Measurements from ENCODE around the gene MEF2C. TPM values are rescaled to one million over a fixed set of nuclear protein-coding genes. Genes with fewer than 3 reads are reported as not detected.

Gene MEF2C
- total and polyA plus RNA-seq, 4 experiments from 2014 or later: 0.12 to 1.0 (median 0.28) TPM

DNA sequence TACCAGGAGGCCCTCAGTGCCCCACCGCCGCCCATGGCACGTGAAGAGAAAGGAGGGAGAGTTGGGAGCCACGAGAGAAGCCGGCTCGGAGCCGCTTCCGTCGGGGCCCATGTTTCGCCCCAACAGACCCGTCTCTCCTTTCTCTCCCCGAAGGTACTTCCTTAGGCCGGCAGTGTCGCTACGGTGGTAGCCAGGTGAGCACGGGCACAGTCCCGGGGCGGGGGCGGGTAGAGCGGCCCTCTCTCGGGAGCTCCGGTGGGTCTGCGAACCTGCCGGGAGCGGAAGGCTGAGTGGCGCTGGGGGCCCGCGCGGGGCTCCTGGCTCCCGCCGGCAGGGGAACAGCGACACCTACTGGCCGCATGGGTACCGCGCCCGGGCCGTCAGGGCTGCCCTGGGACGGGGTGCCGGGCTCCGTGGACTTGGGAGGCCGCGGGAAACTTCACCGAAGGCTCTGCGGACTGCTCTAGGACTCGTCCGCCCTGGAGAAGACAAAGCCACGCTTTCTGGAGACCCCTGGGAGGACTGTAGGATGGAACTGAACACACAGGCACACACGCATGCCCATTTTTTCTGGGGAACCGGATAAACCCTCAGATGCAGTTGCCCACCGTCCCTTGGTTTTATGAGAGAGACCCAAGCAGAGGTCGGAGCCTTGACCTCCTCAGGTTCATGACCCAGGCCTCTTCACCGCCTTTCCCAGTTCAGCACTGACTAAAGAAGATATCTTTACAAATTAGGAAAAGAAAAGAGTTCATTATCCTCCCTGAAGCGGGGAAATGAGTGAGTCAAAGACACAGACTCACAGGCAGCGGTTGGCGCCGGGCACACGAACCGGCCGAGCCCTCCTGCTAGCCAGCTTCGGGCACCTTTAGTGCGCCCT lies 202.5 kb downstream of the MEF2C start:
- peaks cover 18% of the 10 kb centered on the region for H3K4me1 ChIP-seq (ENCODE audit: insufficient read depth, low read length)
- no peak overlapping the region for H3K27ac ChIP-seq (ENCODE audit: low read depth, low read length)
- H3K9me3 Mint-ChIP-seq: peaks cover 0 to 27% (median 13%) of the 10 kb centered on the region in 8 donors
- peaks cover 59 to 69% of the 10 kb centered on the region in 2 donors for H3K27me3 Mint-ChIP-seq
- H3K36me3 Mint-ChIP-seq: peaks cover 0 to 2% of the 10 kb centered on the region in 2 donors
- ChIA-PET CTCF (ENCODE audit: partially characterized antibody) (interaction anchor here (0.6 to 5.3 kb wide), 11 partner anchors 8 to 906 kb away, joined by 3 to 75 read pairs (median 3); no protein-coding TSS in a partner anchor), POLR2A (ENCODE audit: partially characterized antibody) (no interaction called here)
- peaks cover 74% of the 10 kb centered on the region for H3K27me3 ChIP-seq (ENCODE audit: insufficient read depth, low read length)
- H3K27ac Mint-ChIP-seq: peak overlapping the region in 3 of 7 donors; percentile 19 to 84 (median 66)
- peaks cover 5 to 31% (median 19%) of the 10 kb centered on the region in 4 donors for H3K4me1 Mint-ChIP-seq
- DNase-seq: peak; percentile 62 to 82 (median 71)
- no peaks in the 10 kb centered on the region for H3K36me3 ChIP-seq (ENCODE audit: insufficient read depth, low read length)
- H3K4me3 ChIP-seq (ENCODE audit: low read length in 2 of 2): no peak overlapping the region
- H3K9me3 ChIP-seq (ENCODE audit: control insufficient read depth in 1 of 2, low read length in 2 of 2): no peaks in the 10 kb centered on the region
- H3K4me3 Mint-ChIP-seq: peak overlapping the region in 7 of 8 donors; percentile 6 to 69 (median 56)
- intact Hi-C loops (cut with micrococcal nuclease): loop anchor here (1.0 to 10.0 kb wide), 6 partner anchors 11 to 1800 kb away; partner anchors contain the start of genes CCNH and TMEM161B

DNA sequence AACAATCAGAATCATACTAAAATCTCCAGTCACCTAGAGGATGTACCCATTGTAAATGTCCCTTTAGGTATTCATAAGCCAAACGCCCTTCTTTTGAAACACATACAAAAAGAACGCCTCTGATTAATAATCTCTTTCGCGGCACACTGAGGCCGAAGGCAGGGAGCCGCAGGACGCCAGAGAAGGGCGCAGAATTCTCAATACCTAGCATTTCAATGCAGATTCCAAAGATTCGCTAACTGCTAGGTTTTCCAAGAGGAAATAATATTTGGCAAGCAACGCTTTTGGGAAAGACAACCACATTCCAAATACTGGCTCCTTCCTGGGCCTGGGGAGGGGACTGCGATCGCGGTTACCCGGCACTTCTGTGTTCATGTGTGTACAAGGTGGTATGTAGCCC lies 203.3 kb downstream of the MEF2C start:
- H3K27ac Mint-ChIP-seq: peak overlapping the region in 3 of 7 donors; percentile 47 to 66 (median 53)
- CTCF ChIA-PET (ENCODE audit: partially characterized antibody): interaction anchor here (0.6 to 5.3 kb wide), 8 partner anchors 11 to 905 kb away, joined by 3 to 75 read pairs (median 4); no protein-coding TSS in a partner anchor
- no peak overlapping the region for H3K4me3 ChIP-seq (ENCODE audit: low read length in 2 of 2)

DNA sequence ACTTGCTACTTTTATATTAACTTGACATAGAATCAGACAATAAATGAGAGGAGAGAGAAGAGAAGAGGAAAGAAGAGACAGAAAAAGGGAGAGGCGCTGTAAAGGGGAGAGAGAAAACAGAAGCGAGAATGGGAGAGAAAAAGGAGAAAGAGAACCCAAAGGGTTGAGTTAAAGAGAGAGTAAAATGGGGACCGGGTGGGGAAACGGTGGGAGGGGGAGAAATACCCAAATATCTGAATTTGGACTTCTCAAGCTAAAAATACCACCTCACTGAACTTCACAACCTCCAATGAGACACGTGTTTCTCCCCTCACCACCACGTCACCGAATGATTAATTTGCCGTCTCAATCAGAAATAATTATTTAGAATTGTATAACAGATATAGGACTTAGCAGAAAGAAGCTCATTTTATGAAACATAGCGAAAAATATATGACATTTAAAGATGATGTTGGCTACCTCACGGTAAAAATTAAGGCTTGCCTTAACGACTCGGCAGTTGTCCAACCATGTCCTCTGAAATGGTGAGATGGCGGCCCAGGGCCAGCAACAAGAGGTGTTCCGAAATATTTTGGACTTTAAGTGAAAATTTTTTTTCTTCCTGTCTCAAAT lies 204.1 kb downstream of the MEF2C start:
- H3K27me3 Mint-ChIP-seq: peaks cover 60 to 68% of the 10 kb centered on the region in 2 donors
- no peak for DNase-seq
- Histone ChIP-seq H3K4me3 (ENCODE audit: low read length in 2 of 2) (no peak overlapping the region), H3K36me3 (ENCODE audit: insufficient read depth, low read length) (no peaks in the 10 kb centered on the region), H3K9me3 (ENCODE audit: control insufficient read depth in 1 of 2, low read length in 2 of 2) (no peaks in the 10 kb centered on the region), H3K27me3 (ENCODE audit: insufficient read depth, low read length) (peaks cover 67% of the 10 kb centered on the region), H3K27ac (ENCODE audit: low read depth, low read length) (no peak overlapping the region), H3K4me1 (ENCODE audit: insufficient read depth, low read length) (peaks cover 28% of the 10 kb centered on the region)
- H3K4me1 Mint-ChIP-seq: peaks cover 10 to 45% (median 27%) of the 10 kb centered on the region in 4 donors
- ChIA-PET POLR2A (ENCODE audit: partially characterized antibody) (no interaction called here), CTCF (ENCODE audit: partially characterized antibody) (interaction anchor here (4.5 to 5.3 kb wide), 2 partner anchors 11 to 898 kb away, joined by 35 to 75 read pairs; no protein-coding TSS in a partner anchor)
- peaks cover 0 to 36% (median 18%) of the 10 kb centered on the region in 8 donors for H3K9me3 Mint-ChIP-seq
- H3K27ac Mint-ChIP-seq: peak overlapping the region in 3 of 7 donors; percentile 66 to 75 (median 70)
- intact Hi-C loops (cut with micrococcal nuclease): no loop called here
- H3K4me3 Mint-ChIP-seq: peak overlapping the region in 3 of 8 donors; percentile 21 to 35 (median 28)
- peaks cover 0 to 7% of the 10 kb centered on the region in 2 donors for H3K36me3 Mint-ChIP-seq

More for the DNA sequence above, 203.3 kb downstream of the MEF2C start:
- H3K27me3 ChIP-seq (ENCODE audit: insufficient read depth, low read length): peaks cover 71% of the 10 kb centered on the region
- POLR2A ChIA-PET (ENCODE audit: partially characterized antibody): no interaction called here
- no peaks in the 10 kb centered on the region for H3K36me3 ChIP-seq (ENCODE audit: insufficient read depth, low read length)
- Mint-ChIP-seq H3K9me3 (peaks cover 0 to 31% (median 17%) of the 10 kb centered on the region in 8 donors), H3K36me3 (peaks cover 0 to 6% of the 10 kb centered on the region in 2 donors), H3K4me1 (peaks cover 10 to 40% (median 24%) of the 10 kb centered on the region in 4 donors), H3K27me3 (peaks cover 62 to 70% of the 10 kb centered on the region in 2 donors), H3K4me3 (peak overlapping the region in 1 of 8 donors; percentile 1)
- no peak overlapping the region for H3K27ac ChIP-seq (ENCODE audit: low read depth, low read length)
- intact Hi-C loops (cut with micrococcal nuclease): loop anchor here (1.0 to 10.0 kb wide), 6 partner anchors 12 to 1799 kb away; partner anchors contain the start of genes CCNH and TMEM161B
- H3K4me1 ChIP-seq (ENCODE audit: insufficient read depth, low read length): peaks cover 27% of the 10 kb centered on the region
- DNase-seq: no peak
- no peaks in the 10 kb centered on the region for H3K9me3 ChIP-seq (ENCODE audit: control insufficient read depth in 1 of 2, low read length in 2 of 2)

DNA sequence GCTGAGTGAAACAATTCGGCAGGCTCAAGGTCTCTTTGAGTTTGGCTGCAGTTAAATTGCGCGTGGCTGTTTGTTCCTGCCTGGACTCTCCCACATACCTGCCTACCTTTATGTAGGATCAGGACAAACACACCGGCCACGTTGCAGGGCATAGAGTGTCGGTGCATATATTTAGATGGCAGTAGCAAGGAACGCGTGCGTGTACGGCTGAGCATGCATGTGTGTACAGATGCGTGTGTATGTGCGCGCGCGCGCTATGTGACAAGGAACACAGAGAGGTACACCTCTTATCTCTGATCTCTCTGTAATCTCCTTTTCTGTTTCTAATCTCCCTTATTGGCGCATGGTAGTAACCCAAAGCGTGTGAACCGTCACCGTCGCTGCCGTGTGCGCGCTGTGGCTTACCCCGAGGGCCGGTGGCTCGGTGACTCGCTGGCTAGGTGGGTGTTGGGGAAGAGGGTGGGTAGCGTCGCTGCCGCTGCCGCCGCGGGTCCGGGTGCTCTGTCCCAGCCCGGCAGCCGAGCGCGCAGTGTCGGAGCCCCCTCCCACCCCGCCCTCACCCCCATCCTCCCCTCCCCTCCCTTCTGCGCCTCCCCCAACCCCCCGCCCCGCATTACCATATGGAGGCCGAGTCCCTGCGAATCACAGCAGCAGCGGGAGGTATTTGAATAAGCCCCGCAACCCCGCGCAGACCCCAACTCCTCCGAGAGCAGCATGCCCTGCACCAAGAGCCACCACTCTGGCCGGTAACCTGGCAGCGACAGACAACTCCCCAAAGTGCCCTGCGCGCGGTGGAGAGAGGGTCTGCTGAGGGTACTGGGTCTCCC lies 204.8 kb downstream of the MEF2C start:
- Histone ChIP-seq H3K4me1 (ENCODE audit: insufficient read depth, low read length) (peaks cover 28% of the 10 kb centered on the region), H3K4me3 (ENCODE audit: low read length in 2 of 2) (no peak overlapping the region), H3K36me3 (ENCODE audit: insufficient read depth, low read length) (no peaks in the 10 kb centered on the region), H3K9me3 (ENCODE audit: control insufficient read depth in 1 of 2, low read length in 2 of 2) (no peaks in the 10 kb centered on the region), H3K27ac (ENCODE audit: low read depth, low read length) (no peak overlapping the region), H3K27me3 (ENCODE audit: insufficient read depth, low read length) (peaks cover 69% of the 10 kb centered on the region)
- no peak for DNase-seq
- Mint-ChIP-seq H3K4me1 (peaks cover 11 to 52% (median 26%) of the 10 kb centered on the region in 4 donors), H3K36me3 (peaks cover 0 to 10% of the 10 kb centered on the region in 2 donors), H3K4me3 (peak overlapping the region in 2 of 8 donors; percentile 21 to 35), H3K27me3 (peaks cover 60 to 68% of the 10 kb centered on the region in 2 donors), H3K27ac (peak overlapping the region in 2 of 7 donors; percentile 66 to 75), H3K9me3 (peaks cover 0 to 40% (median 25%) of the 10 kb centered on the region in 8 donors)
- intact Hi-C loops (cut with micrococcal nuclease): no loop called here
- ChIA-PET POLR2A (ENCODE audit: partially characterized antibody) (no interaction called here), CTCF (ENCODE audit: partially characterized antibody) (interaction anchor here (4.5 to 5.3 kb wide), 2 partner anchors 12 to 897 kb away, joined by 35 to 75 read pairs; no protein-coding TSS in a partner anchor)

DNA sequence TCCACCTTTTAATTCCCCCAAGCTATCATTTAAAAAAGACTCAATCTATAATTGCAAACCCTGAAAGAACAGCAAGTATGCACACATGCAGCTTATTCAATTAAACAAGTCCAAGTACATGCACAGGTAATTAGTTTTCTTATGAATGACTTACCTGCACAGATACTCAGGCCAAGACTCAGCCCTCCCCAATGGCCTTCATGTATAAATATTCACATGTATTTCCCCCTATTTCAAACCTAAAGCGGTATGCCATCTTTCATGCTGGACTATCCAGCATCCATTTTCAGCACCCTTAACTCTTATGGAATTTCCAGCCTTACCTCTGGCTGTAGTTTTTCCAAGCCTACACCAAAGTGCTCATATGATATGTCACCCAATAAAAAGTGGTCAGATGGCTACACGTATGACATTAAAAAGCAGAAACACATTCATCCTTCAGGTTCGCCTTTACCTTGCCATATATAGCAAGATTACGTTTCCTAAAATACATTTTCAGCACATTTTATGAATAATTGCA lies 205.5 kb downstream of the MEF2C start:
- Histone ChIP-seq H3K36me3 (ENCODE audit: insufficient read depth, low read length) (no peaks in the 10 kb centered on the region), H3K4me3 (ENCODE audit: low read length in 2 of 2) (no peak overlapping the region), H3K27ac (ENCODE audit: low read depth, low read length) (no peak overlapping the region), H3K9me3 (ENCODE audit: control insufficient read depth in 1 of 2, low read length in 2 of 2) (no peaks in the 10 kb centered on the region), H3K4me1 (ENCODE audit: insufficient read depth, low read length) (peaks cover 28% of the 10 kb centered on the region), H3K27me3 (ENCODE audit: insufficient read depth, low read length) (peaks cover 69% of the 10 kb centered on the region)
- peaks cover 58 to 64% of the 10 kb centered on the region in 2 donors for H3K27me3 Mint-ChIP-seq
- no peak for DNase-seq
- ChIA-PET POLR2A (ENCODE audit: partially characterized antibody) (no interaction called here), CTCF (ENCODE audit: partially characterized antibody) (no interaction called here)
- H3K4me1 Mint-ChIP-seq: peaks cover 11 to 54% (median 24%) of the 10 kb centered on the region in 4 donors
- no peak overlapping the region for H3K4me3 Mint-ChIP-seq
- peaks cover 0 to 10% of the 10 kb centered on the region in 2 donors for H3K36me3 Mint-ChIP-seq
- H3K27ac Mint-ChIP-seq: peak overlapping the region in 1 of 7 donors; percentile 1
- peaks cover 0 to 45% (median 28%) of the 10 kb centered on the region in 8 donors for H3K9me3 Mint-ChIP-seq
- intact Hi-C loops (cut with micrococcal nuclease): no loop called here

DNA sequence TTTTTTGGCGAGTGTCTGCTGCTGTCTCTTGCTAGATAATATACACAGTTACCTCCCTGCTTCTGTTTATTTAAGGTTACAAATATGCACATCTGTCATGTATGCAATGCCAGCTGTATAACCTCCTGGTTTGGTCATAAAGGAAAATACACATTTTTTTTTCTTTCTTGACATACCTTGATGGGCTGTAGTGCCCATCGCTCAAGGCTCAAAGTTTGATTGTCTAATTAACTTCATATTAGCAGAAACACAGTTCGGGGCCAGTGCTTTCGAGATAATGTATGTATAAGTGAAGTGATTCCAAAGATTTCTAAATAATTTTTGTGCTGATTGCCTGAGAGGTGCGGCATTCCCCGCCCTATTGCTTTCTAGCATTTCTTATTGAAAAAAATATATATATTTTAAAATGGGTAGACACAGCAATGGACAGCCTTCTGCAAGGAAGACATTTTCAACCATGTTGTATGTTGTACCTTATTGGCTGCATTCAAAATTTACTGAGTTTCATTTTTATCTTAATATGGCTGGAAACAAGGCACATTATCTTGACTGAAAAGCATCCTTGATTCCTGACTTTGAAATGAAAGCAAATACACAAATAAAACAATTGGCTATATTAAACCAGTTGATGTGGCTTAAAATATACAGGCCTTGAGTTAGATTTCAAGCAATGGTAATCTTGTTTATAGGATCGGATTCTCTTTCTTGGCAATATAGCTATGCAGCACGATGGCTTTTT lies 206.2 kb downstream of the MEF2C start:
- intact Hi-C loops (cut with micrococcal nuclease): no loop called here
- H3K4me1 Mint-ChIP-seq: peaks cover 11 to 54% (median 27%) of the 10 kb centered on the region in 4 donors
- no peaks in the 10 kb centered on the region for H3K9me3 ChIP-seq (ENCODE audit: control insufficient read depth in 1 of 2, low read length in 2 of 2)
- H3K4me3 ChIP-seq (ENCODE audit: low read length in 2 of 2): no peak overlapping the region
- H3K4me1 ChIP-seq (ENCODE audit: insufficient read depth, low read length): peaks cover 30% of the 10 kb centered on the region
- no peak overlapping the region for H3K27ac ChIP-seq (ENCODE audit: low read depth, low read length)
- H3K4me3 Mint-ChIP-seq: peak overlapping the region in 3 of 8 donors; percentile 41 to 55 (median 41)
- peaks cover 0 to 51% (median 31%) of the 10 kb centered on the region in 8 donors for H3K9me3 Mint-ChIP-seq
- no peaks in the 10 kb centered on the region for H3K36me3 ChIP-seq (ENCODE audit: insufficient read depth, low read length)
- H3K36me3 Mint-ChIP-seq: peaks cover 0 to 10% of the 10 kb centered on the region in 2 donors
- peaks cover 64 to 70% of the 10 kb centered on the region in 2 donors for H3K27me3 Mint-ChIP-seq
- CTCF ChIA-PET (ENCODE audit: partially characterized antibody): interaction anchor here (1.7 kb wide), 1 partner anchor 14 kb away, joined by 9 read pairs; no protein-coding TSS in a partner anchor
- H3K27ac Mint-ChIP-seq: peak overlapping the region in 2 of 7 donors; percentile 53 to 81
- POLR2A ChIA-PET (ENCODE audit: partially characterized antibody): no interaction called here
- no peak for DNase-seq
- peaks cover 75% of the 10 kb centered on the region for H3K27me3 ChIP-seq (ENCODE audit: insufficient read depth, low read length)
